ENCODE results near the gene SNRNP48. TPM values are rescaled to one million over a fixed set of nuclear protein-coding genes. Genes with fewer than 3 reads are reported as not detected.

The SNRNP48 gene, protein sequence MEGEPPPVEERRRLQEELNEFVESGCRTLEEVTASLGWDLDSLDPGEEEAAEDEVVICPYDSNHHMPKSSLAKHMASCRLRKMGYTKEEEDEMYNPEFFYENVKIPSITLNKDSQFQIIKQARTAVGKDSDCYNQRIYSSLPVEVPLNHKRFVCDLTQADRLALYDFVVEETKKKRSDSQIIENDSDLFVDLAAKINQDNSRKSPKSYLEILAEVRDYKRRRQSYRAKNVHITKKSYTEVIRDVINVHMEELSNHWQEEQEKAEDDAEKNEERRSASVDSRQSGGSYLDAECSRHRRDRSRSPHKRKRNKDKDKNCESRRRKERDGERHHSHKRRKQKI
- total RNA-seq (10 to 100 TPM in 1 of 2 donors, 1 to 10 TPM in 1; 8.4 to 23.9 TPM), polyA plus RNA-seq (1 to 10 TPM; 4.6 to 5.0 TPM)
- long read RNA-seq, donor 1, full-length matches to known transcripts: 4 of 11 reads
- long read RNA-seq, donor 1, partial matches to known transcripts: 0 of 11 reads
- long read RNA-seq, donor 1, other reads (novel, unspliced or antisense): 7 of 11 reads
- long read RNA-seq, donor 2, partial matches to known transcripts: 0 of 1 reads
- long read RNA-seq, donor 2, other reads (novel, unspliced or antisense): 0 of 1 reads
- long read RNA-seq, donor 3, full-length matches to known transcripts: 8 of 8 reads
- long read RNA-seq, donor 3, partial matches to known transcripts: 0 of 8 reads
- long read RNA-seq, donor 3, other reads (novel, unspliced or antisense): 0 of 8 reads
- long read RNA-seq, donor 4, full-length matches to known transcripts: 2 of 2 reads
- long read RNA-seq, donor 4, partial matches to known transcripts: 0 of 2 reads
- long read RNA-seq, donor 4, other reads (novel, unspliced or antisense): 0 of 2 reads
- long read RNA-seq, donor 5, full-length matches to known transcripts: 6 of 6 reads
- long read RNA-seq, donor 5, partial matches to known transcripts: 0 of 6 reads
- long read RNA-seq, donor 5, other reads (novel, unspliced or antisense): 0 of 6 reads

DNA sequence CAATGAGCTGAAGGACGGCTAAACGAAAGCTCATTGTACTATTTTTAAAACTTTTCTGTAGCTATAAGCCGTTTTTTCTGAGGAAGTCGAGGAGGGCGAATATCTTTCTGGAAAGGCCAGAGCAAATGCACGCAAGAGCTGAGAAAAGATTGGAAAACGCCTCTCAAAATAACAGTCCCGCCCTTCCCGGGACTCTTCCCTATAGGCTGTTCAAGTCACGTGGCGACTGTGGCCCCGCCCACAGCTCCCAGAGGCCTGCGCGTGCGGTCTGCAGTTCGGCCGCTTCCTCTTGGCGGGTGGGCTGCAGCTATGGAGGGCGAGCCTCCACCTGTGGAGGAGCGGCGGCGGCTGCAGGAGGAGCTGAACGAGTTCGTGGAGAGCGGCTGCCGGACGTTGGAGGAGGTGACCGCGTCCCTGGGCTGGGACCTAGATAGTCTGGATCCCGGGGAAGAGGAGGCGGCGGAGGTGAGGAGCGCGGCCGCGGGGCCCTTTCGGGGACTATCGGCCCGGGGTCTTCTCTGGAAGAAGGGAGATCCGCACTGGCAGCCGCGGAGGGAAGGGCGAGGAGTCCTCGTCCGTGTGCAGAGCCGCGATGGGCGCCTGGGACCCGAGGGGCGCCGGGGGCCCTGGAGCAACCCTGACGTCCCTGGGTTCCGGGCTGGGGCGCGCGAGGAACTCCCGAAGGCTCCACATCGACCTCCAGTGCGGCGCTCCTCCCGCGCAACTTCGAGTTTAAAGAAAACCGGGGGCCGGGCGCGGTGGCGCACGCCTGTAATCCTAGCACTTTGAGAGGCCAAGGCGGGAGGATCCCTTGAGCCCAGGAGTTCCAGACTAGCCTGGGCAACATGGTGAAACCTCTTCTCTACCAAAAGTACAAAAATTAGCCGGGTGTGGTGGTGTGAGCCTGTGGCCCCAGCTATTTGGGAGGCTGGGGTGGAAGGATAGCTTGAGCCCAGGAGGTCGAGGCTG, at the start of gene SNRNP48:
Gene SNRNP48, plus strand, starts transcription at position 250 of the 969 bp plus-strand sequence. Its CDS starts 60 bp downstream, at position 310.
- DNase-seq (peak; percentile 95 to 98 (median 97)), ATAC-seq (ENCODE audit: insufficient read depth, low FRiP score) (peak; percentile 99)
- Histone ChIP-seq H3K4me1 (ENCODE audit: control insufficient read depth in 5 of 5, insufficient read depth in 5 of 5, low read length in 5 of 5) (peaks cover 0 to 11% (median 2%) of the 10 kb centered on the region in 5 donors), H3K36me3 (ENCODE audit: control insufficient read depth in 4 of 4, insufficient read depth in 4 of 4, low read length in 4 of 4) (peaks cover 0 to 11% (median 3%) of the 10 kb centered on the region in 4 donors), H3K9me3 (ENCODE audit: control insufficient read depth in 4 of 4, insufficient read depth in 3 of 4, low read length in 3 of 4) (peaks cover 0 to 1% (median 0%) of the 10 kb centered on the region in 4 donors), H3K27me3 (ENCODE audit: control insufficient read depth in 3 of 3, insufficient read depth in 3 of 3, low read length in 2 of 3) (no peaks in the 10 kb centered on the region), H3K27ac (ENCODE audit: low read depth in 1 of 2, low read length in 1 of 2) (peak within 1 kb of the TSS; percentile 67 to 87), H3K9ac (ENCODE audit: insufficient read depth in 1 of 2, low read length in 2 of 2) (peak within 1 kb of the TSS; percentile 53 to 69), H3K4me3 (peak within 1 kb of the TSS; percentile 87)
- 1% methylated on average over 63 to 72 of the region's 72 CpGs for WGBS, 2 donors
- TF ChIP-seq, protein P1, sequence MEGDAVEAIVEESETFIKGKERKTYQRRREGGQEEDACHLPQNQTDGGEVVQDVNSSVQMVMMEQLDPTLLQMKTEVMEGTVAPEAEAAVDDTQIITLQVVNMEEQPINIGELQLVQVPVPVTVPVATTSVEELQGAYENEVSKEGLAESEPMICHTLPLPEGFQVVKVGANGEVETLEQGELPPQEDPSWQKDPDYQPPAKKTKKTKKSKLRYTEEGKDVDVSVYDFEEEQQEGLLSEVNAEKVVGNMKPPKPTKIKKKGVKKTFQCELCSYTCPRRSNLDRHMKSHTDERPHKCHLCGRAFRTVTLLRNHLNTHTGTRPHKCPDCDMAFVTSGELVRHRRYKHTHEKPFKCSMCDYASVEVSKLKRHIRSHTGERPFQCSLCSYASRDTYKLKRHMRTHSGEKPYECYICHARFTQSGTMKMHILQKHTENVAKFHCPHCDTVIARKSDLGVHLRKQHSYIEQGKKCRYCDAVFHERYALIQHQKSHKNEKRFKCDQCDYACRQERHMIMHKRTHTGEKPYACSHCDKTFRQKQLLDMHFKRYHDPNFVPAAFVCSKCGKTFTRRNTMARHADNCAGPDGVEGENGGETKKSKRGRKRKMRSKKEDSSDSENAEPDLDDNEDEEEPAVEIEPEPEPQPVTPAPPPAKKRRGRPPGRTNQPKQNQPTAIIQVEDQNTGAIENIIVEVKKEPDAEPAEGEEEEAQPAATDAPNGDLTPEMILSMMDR (IDR thresholded peaks at IDR 0.05; ENCODE audit: control extremely low read depth, extremely low read depth): no peak

DNA sequence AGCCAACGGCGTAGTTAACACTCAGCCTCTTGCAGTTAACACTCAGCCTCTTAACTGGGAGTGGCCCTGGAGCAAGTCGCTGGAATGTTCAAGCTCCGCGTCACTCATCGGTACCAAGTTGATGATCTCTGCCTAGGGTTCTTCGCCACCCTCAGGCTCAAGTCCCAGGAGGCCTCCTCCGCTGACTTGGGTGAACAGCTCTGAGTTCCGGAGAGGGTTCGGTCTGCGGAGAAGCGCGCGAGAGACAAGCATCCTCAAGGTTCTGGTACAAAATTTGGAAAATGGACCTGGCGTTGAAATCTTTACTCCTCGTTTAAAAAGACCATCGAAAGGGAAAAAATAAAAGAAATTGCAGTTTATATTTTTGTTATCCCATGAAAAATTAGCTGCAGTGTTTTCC, 49.4 kb upstream of the SNRNP48 start:
- ATAC-seq (ENCODE audit: insufficient read depth, low FRiP score): no peak
- Histone ChIP-seq H3K9ac (ENCODE audit: insufficient read depth in 1 of 2, low read length in 2 of 2) (no peak overlapping the region), H3K4me1 (ENCODE audit: control insufficient read depth in 5 of 5, insufficient read depth in 5 of 5, low read length in 5 of 5) (peaks cover 0 to 13% (median 9%) of the 10 kb centered on the region in 5 donors), H3K27me3 (ENCODE audit: control insufficient read depth in 3 of 3, insufficient read depth in 3 of 3, low read length in 2 of 3) (peaks cover 8 to 48% (median 22%) of the 10 kb centered on the region in 3 donors), H3K4me3 (no peak overlapping the region), H3K27ac (ENCODE audit: low read depth in 1 of 2, low read length in 1 of 2) (peak overlapping the region in 1 of 2 donors; percentile 94), H3K36me3 (ENCODE audit: control insufficient read depth in 4 of 4, insufficient read depth in 4 of 4, low read length in 4 of 4) (no peaks in the 10 kb centered on the region), H3K9me3 (ENCODE audit: control insufficient read depth in 4 of 4, insufficient read depth in 3 of 4, low read length in 3 of 4) (peaks cover 0 to 3% (median 0%) of the 10 kb centered on the region in 4 donors)
- DNase-seq: peak in 2 of 3 donors; percentile 42 to 50
- TF ChIP-seq, protein P1 (IDR thresholded peaks at IDR 0.05; ENCODE audit: control extremely low read depth, extremely low read depth): no peak
- 16 to 27% methylated on average over 17 of the region's 17 CpGs for WGBS, 2 donors

Measured in lung (tissue), 16 donors.